Measurements from ENCODE around the gene NPPB.

DNA sequence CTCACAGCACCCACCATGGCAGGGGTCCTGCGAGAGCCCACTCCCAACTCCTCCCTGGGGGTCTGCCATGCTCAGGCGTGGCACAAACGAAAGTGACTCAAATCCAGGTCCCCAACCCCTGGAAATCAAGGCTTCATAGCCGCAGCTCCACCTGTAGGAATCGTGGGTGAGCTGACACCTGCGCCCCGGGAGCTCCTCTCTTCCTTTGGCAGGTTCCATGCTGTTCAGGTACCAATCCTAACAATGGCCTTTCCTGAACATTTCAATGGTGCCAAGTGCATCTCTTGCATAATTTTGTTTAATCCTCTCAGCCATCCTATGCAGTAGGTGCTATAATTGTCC lies 28.9 kb upstream of the NPPB start:
- no peak for TF ChIP-seq POLR2A (IDR thresholded peaks at IDR 0.05)
- TF ChIP-seq, protein P1, sequence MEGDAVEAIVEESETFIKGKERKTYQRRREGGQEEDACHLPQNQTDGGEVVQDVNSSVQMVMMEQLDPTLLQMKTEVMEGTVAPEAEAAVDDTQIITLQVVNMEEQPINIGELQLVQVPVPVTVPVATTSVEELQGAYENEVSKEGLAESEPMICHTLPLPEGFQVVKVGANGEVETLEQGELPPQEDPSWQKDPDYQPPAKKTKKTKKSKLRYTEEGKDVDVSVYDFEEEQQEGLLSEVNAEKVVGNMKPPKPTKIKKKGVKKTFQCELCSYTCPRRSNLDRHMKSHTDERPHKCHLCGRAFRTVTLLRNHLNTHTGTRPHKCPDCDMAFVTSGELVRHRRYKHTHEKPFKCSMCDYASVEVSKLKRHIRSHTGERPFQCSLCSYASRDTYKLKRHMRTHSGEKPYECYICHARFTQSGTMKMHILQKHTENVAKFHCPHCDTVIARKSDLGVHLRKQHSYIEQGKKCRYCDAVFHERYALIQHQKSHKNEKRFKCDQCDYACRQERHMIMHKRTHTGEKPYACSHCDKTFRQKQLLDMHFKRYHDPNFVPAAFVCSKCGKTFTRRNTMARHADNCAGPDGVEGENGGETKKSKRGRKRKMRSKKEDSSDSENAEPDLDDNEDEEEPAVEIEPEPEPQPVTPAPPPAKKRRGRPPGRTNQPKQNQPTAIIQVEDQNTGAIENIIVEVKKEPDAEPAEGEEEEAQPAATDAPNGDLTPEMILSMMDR (IDR thresholded peaks at IDR 0.05) = no peak

Data from prostate gland (tissue), 2 donors.